ENCODE results near the gene ACRBP. TPM values are rescaled to one million over a fixed set of nuclear protein-coding genes. Genes with fewer than 3 reads are reported as not detected.
A peak's percentile ranks its signal among the peaks of the same experiment; 100 is the strongest.

ACRBP gene
- total and polyA plus RNA-seq, 3 experiments from 2014 or later, result 1.8 to 2.0 TPM; not detected in 1

DNA sequence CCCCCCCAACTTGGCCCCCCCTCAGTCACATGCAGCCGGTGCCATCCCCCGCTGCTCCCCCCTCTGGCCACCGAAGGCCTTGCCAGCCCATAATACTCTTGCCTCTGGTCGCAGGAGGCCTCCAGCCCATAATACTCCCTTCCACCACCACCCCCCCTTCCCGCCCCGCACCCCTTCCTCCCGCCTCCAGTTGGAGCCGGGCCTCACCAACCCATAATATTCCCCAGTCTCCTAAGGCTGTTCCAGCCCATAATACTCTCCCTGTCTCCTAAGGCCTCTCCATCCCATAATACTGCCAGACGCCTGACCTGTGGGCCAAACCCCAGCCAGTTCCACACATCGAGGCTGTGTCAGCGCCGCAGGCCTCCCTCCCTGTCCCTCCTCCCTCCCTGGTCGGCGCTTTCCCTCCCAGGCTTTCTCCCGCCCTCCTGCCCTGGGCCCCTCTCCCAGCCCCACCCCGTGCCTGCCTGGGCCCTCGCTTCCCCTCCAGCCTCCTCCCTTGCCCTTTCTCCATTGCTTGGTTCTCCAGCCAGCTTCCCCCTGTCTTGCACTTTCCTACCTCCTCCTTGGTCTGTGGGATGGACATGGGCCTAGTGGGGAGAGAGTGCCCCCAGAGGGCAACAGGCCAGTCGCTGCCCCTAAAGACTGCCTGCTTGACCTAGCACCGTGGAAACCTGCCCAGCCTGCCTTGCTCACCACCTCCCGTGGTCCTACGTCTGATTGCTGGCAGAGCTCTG lies 33.3 kb downstream of the ACRBP start:
- POLR2A ChIA-PET, result interaction anchor here (0.5 to 2.2 kb wide), 10 partner anchors 14 to 110 kb away, joined by 3 to 19 read pairs (median 5); partner anchors contain the start of genes COPS7A, LPAR5 and ZNF384
- no peaks in the 10 kb centered on the region for H3K27me3 ChIP-seq (ENCODE audit: insufficient read depth, low read length, poor library complexity, severe bottlenecking)
- peaks cover 36 to 55% (median 43%) of the 10 kb centered on the region in 3 donors for H3K4me1 Mint-ChIP-seq
- H3K27ac ChIP-seq (ENCODE audit: low read depth, low read length), result peak overlapping the region; percentile 67
- CTCF ChIA-PET, result interaction anchor here (0.9 to 2.7 kb wide), 8 partner anchors 47 to 237 kb away, joined by 3 to 8 read pairs (median 3); partner anchors contain the start of genes CDCA3, COPS7A, USP5 and ZNF384
- peak overlapping the region; percentile 63 to 93 (median 88) for H3K27ac Mint-ChIP-seq
- H3K27me3 Mint-ChIP-seq, result no peaks in the 10 kb centered on the region
- no peaks in the 10 kb centered on the region for H3K9me3 ChIP-seq (ENCODE audit: low read length)
- peaks cover 24% of the 10 kb centered on the region for H3K4me1 ChIP-seq (ENCODE audit: insufficient read depth, low read length)
- no peak overlapping the region for H3K4me3 ChIP-seq (ENCODE audit: low read length)
- peak overlapping the region in 2 of 7 donors; percentile 36 to 72 for H3K4me3 Mint-ChIP-seq
- no peaks in the 10 kb centered on the region for H3K36me3 ChIP-seq (ENCODE audit: insufficient read depth, low read length)
- DNase-seq, result peak; percentile 48 to 84 (median 55)
- no peaks in the 10 kb centered on the region for H3K9me3 Mint-ChIP-seq
- H3K36me3 Mint-ChIP-seq, result peaks cover 0 to 5% (median 2%) of the 10 kb centered on the region in 3 donors

DNA sequence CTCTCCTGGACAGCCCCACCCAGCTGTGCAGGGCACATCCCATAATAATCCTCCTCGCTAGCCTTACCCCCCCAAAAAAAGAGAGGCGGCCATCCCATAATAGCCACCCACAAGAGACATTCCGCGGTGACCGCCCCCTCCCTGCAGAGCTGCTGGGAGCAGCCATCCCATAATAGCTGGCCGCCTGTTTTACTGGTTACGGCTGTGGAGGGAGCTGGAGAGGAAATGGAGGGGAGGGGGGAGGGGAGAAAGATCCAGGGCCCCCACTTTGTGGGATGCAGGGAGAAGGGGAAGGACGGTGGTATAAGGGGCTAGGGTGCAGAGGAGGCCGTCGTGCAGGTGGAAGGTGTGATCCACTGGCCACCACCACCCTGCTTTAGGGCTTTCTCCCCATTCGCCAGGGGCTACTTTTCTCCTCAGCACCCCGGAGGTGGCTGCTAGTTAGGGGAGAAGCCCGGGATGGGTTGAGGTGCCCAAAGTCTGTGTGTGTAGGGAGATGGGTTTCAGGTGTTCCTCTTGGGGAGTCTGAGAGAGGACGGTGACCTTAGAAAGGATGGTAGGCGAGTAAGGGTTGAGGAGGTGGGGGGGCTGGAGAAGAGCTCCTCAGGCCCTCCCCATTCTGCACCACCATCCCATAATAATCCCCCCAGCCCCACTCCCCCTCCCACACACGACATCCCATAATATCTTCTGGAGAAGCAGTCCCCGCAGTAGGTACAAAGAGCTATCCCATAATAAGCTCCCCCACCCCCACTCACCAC lies 34.0 kb downstream of the ACRBP start:
- Mint-ChIP-seq H3K4me3 (peak overlapping the region; percentile 20 to 80 (median 49)), H3K4me1 (peaks cover 35 to 50% (median 42%) of the 10 kb centered on the region in 3 donors), H3K27me3 (no peaks in the 10 kb centered on the region), H3K36me3 (no peaks in the 10 kb centered on the region), H3K9me3 (no peaks in the 10 kb centered on the region), H3K27ac (peak overlapping the region; percentile 73 to 94 (median 85))
- peak overlapping the region; percentile 42 for H3K4me3 ChIP-seq (ENCODE audit: low read length)
- POLR2A ChIA-PET, result interaction anchor here (0.5 to 2.2 kb wide), 14 partner anchors 8 to 153 kb away, joined by 3 to 19 read pairs (median 5); partner anchors contain the start of genes COPS7A, LPAR5, PTMS and ZNF384
- H3K4me1 ChIP-seq (ENCODE audit: insufficient read depth, low read length), result peaks cover 29% of the 10 kb centered on the region
- no peaks in the 10 kb centered on the region for H3K9me3 ChIP-seq (ENCODE audit: low read length)
- H3K36me3 ChIP-seq (ENCODE audit: insufficient read depth, low read length), result no peaks in the 10 kb centered on the region
- peak overlapping the region; percentile 78 for H3K27ac ChIP-seq (ENCODE audit: low read depth, low read length)
- CTCF ChIA-PET, result interaction anchor here (0.6 to 2.7 kb wide), 9 partner anchors 15 to 238 kb away, joined by 3 to 9 read pairs (median 3); partner anchors contain the start of genes CDCA3, COPS7A, USP5 and ZNF384
- peak in 2 of 5 donors; percentile 47 to 74 for DNase-seq
- H3K27me3 ChIP-seq (ENCODE audit: insufficient read depth, low read length, poor library complexity, severe bottlenecking), result no peaks in the 10 kb centered on the region

DNA sequence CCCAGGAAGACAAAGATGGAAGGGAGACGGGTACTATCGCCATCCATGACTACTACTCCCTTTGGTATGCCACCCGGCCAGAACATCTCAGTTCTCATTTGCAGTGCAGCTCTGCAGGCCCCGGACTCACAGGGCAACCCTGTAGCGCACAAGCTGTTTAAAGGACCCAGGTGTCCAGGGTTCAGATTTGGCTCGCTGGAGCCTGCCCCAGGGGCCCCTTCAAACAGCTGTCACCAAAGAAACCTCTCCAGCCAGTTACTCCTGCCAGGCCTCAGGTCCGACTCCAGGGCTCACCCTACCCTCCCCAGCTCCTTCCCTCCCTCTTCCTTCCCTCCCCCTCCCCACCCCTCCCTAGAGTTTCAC lies 34.6 kb downstream of the ACRBP start:
- no peaks in the 10 kb centered on the region for H3K27me3 Mint-ChIP-seq

DNA sequence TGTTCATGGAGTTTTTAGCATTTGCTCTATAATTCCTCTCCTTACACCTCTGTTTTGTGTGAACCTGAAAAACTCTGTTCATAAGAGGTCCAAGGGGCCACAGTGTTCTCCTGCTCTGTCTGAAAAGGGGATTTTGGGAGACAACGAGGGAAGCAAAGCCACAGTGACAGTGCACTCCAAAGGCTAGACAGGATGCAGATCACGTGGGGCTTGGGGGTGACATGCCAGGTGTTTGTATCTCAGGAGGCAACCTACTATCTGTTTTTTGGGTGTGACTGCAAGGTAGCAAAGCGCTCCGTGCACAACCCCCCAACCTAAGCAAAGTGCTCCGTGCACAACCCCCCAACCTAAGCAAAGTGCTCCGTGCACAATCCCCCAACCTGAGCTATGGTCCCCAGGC lies 35.0 kb downstream of the ACRBP start:
- peak overlapping the region; percentile 78 for H3K27ac ChIP-seq (ENCODE audit: low read depth, low read length)
- no peaks in the 10 kb centered on the region for H3K36me3 Mint-ChIP-seq
- CTCF ChIA-PET, result interaction anchor here (1.2 to 3.3 kb wide), 4 partner anchors 8 to 72 kb away, joined by 3 to 9 read pairs (median 8); no protein-coding TSS in a partner anchor
- peak overlapping the region; percentile 42 for H3K4me3 ChIP-seq (ENCODE audit: low read length)
- H3K9me3 Mint-ChIP-seq, result no peaks in the 10 kb centered on the region
- peaks cover 30 to 43% (median 36%) of the 10 kb centered on the region in 3 donors for H3K4me1 Mint-ChIP-seq
- H3K4me1 ChIP-seq (ENCODE audit: insufficient read depth, low read length), result peaks cover 36% of the 10 kb centered on the region
- peak overlapping the region; percentile 51 to 80 (median 71) for H3K4me3 Mint-ChIP-seq
- H3K27me3 Mint-ChIP-seq, result no peaks in the 10 kb centered on the region
- POLR2A ChIA-PET, result interaction anchor here (0.5 to 2.2 kb wide), 8 partner anchors 9 to 154 kb away, joined by 3 to 19 read pairs (median 7); partner anchors contain the start of genes COPS7A, LPAR5, PTMS and ZNF384
- H3K36me3 ChIP-seq (ENCODE audit: insufficient read depth, low read length), result no peaks in the 10 kb centered on the region
- peak overlapping the region; percentile 85 to 96 (median 92) for H3K27ac Mint-ChIP-seq
- no peaks in the 10 kb centered on the region for H3K27me3 ChIP-seq (ENCODE audit: insufficient read depth, low read length, poor library complexity, severe bottlenecking)
- no peaks in the 10 kb centered on the region for H3K9me3 ChIP-seq (ENCODE audit: low read length)
- DNase-seq, result peak in 2 of 5 donors; percentile 35 to 55

More for the DNA sequence above, 34.6 kb downstream of the ACRBP start:
- peaks cover 35% of the 10 kb centered on the region for H3K4me1 ChIP-seq (ENCODE audit: insufficient read depth, low read length)
- no peaks in the 10 kb centered on the region for H3K36me3 ChIP-seq (ENCODE audit: insufficient read depth, low read length)
- CTCF ChIA-PET, result interaction anchor here (0.7 to 3.3 kb wide), 6 partner anchors 8 to 77 kb away, joined by 3 to 9 read pairs (median 6); partner anchors contain the start of gene ZNF384
- peak overlapping the region; percentile 78 for H3K27ac ChIP-seq (ENCODE audit: low read depth, low read length)
- no peak for DNase-seq
- H3K4me3 ChIP-seq (ENCODE audit: low read length), result peak overlapping the region; percentile 42
- H3K27ac Mint-ChIP-seq, result peak overlapping the region; percentile 85 to 96 (median 92)
- no peaks in the 10 kb centered on the region for H3K27me3 ChIP-seq (ENCODE audit: insufficient read depth, low read length, poor library complexity, severe bottlenecking)
- no peaks in the 10 kb centered on the region for H3K9me3 ChIP-seq (ENCODE audit: low read length)
- H3K4me1 Mint-ChIP-seq, result peaks cover 32 to 45% (median 38%) of the 10 kb centered on the region in 3 donors
- no peaks in the 10 kb centered on the region for H3K9me3 Mint-ChIP-seq
- H3K4me3 Mint-ChIP-seq, result peak overlapping the region; percentile 51 to 80 (median 71)
- H3K36me3 Mint-ChIP-seq, result no peaks in the 10 kb centered on the region
- POLR2A ChIA-PET, result interaction anchor here (0.5 to 2.2 kb wide), 8 partner anchors 9 to 153 kb away, joined by 3 to 19 read pairs (median 7); partner anchors contain the start of genes COPS7A, LPAR5, PTMS and ZNF384

DNA sequence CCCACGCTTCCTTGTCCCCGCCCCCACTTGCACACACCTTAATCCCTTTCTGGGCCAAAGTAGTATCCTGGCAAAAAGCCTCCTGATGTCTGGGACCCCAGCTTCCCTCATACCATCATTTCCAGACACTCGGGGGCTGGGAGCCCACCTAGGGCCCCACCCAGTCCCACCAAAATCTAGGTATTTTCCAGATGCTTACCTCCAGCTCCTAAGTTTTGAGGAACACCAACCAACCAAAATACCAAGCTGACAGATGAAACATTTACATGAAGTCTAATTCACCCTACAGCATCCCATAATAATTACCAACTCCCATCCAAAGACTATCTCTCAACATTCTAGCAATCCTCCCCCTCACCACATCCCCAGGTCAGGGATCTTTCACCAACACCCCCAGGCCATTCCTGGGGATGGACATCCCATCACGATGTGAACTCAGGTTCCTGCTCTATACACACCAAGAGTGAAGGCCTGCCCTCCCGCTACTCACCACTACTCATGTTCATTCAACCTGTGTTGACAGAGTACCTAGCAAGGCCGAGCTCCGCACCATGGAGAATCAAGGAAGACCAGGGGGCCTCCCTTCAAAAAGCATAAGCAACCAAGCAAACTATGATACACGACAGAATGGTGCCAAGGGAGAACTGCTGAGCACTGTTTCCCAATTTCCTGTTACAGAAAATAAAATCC lies 38.5 kb downstream of the ACRBP start:
- CTCF ChIA-PET, result interaction anchor here (0.7 to 1.4 kb wide), 4 partner anchors 10 to 45 kb away, joined by 3 to 4 read pairs (median 4); no protein-coding TSS in a partner anchor
- Mint-ChIP-seq H3K9me3 (no peaks in the 10 kb centered on the region), H3K27ac (no peak overlapping the region), H3K27me3 (peaks cover 0 to 3% of the 10 kb centered on the region in 2 donors), H3K36me3 (peaks cover 0 to 16% (median 0%) of the 10 kb centered on the region in 3 donors), H3K4me1 (peaks cover 45 to 55% (median 51%) of the 10 kb centered on the region in 3 donors), H3K4me3 (no peak overlapping the region)
- H3K4me1 ChIP-seq (ENCODE audit: insufficient read depth, low read length), result peaks cover 55% of the 10 kb centered on the region
- no peak overlapping the region for H3K4me3 ChIP-seq (ENCODE audit: low read length)
- no peaks in the 10 kb centered on the region for H3K9me3 ChIP-seq (ENCODE audit: low read length)
- H3K27ac ChIP-seq (ENCODE audit: low read depth, low read length), result peak overlapping the region; percentile 43
- POLR2A ChIA-PET, result interaction anchor here (0.5 to 1.2 kb wide), 4 partner anchors 13 to 80 kb away, joined by 3 to 7 read pairs (median 5); partner anchors contain the start of genes LPAR5 and ZNF384
- DNase-seq, result peak in 2 of 5 donors; percentile 25 to 58
- no peaks in the 10 kb centered on the region for H3K36me3 ChIP-seq (ENCODE audit: insufficient read depth, low read length)
- H3K27me3 ChIP-seq (ENCODE audit: insufficient read depth, low read length, poor library complexity, severe bottlenecking), result no peaks in the 10 kb centered on the region

- no peak overlapping the region for H3K4me3 ChIP-seq (ENCODE audit: low read length)
- H3K9me3 ChIP-seq (ENCODE audit: low read length), result no peaks in the 10 kb centered on the region
- Mint-ChIP-seq H3K36me3 (peaks cover 0 to 22% (median 3%) of the 10 kb centered on the region in 3 donors), H3K4me1 (peaks cover 47 to 55% (median 53%) of the 10 kb centered on the region in 3 donors), H3K9me3 (no peaks in the 10 kb centered on the region), H3K27ac (no peak overlapping the region), H3K4me3 (no peak overlapping the region), H3K27me3 (peaks cover 0 to 3% of the 10 kb centered on the region in 2 donors)
- H3K4me1 ChIP-seq (ENCODE audit: insufficient read depth, low read length), result peaks cover 57% of the 10 kb centered on the region
- POLR2A ChIA-PET, result interaction anchor here (0.5 to 1.2 kb wide), 6 partner anchors 12 to 81 kb away, joined by 3 to 7 read pairs (median 4); partner anchors contain the start of genes LPAR5 and ZNF384
- no peaks in the 10 kb centered on the region for H3K27me3 ChIP-seq (ENCODE audit: insufficient read depth, low read length, poor library complexity, severe bottlenecking)
- CTCF ChIA-PET, result interaction anchor here (0.7 to 1.4 kb wide), 4 partner anchors 11 to 44 kb away, joined by 3 to 4 read pairs (median 4); no protein-coding TSS in a partner anchor
- peak overlapping the region; percentile 43 for H3K27ac ChIP-seq (ENCODE audit: low read depth, low read length)
- peak; percentile 56 to 82 (median 77) for DNase-seq
- H3K36me3 ChIP-seq (ENCODE audit: insufficient read depth, low read length), result no peaks in the 10 kb centered on the region
These were observed 39.3 kb downstream of the ACRBP start for GRCh38 chr12:6607751-6608591.
